GM18499 (cell line): ENCODE measurements around the gene PHF2.

Experiments used
- ATAC-seq: cut with Tn5 transposase; IDR thresholded peaks from one replicate; pipeline ENCODE4 v1.9.1; 2021; ENCODE audit warnings: moderate number of reproducible peaks; ENCODE audit not compliant: insufficient read depth, unreplicated experiment

PHF2 gene

DNA sequence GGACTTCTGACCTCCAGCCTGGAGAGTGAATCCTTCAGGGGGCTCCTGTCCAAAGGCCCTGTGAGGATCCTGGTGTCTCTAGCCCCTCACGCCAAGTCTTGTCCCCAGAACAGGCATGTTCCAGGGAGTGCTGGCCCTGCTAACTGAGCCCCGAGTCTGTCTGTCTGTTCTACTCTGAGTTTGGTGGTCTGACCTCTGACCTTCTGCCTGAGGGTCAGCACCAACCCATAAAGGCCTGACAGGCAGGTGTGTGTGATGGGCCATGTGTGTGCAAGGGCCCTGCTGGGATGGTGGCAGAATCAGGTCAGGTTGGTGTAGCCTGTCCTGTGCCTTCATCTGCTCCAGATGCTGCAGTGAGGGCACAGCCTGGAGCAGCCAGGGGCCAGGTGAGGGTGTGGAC, 46.3 kb downstream of the PHF2 start:
- no peak for ATAC-seq

DNA sequence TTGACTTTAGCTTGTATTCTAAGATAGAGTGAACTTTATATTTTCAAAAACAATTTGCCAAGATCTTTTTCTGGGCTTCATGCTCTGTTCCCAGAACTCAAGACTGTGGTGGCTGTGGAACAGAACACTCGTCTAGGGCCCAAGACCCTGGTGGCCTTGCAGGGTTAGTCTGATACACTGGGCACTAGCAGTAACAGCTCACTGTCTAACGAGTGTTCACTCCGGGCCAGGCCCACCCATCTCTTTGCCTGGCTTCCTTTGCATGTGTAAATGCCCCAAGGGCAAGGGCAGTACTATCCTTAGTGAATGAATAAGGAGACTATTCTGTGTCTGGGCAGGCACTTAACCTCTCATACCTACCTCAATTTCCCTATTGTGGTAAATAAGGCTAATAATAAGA, 47.4 kb downstream of the PHF2 start:
- ATAC-seq, result no peak

DNA sequence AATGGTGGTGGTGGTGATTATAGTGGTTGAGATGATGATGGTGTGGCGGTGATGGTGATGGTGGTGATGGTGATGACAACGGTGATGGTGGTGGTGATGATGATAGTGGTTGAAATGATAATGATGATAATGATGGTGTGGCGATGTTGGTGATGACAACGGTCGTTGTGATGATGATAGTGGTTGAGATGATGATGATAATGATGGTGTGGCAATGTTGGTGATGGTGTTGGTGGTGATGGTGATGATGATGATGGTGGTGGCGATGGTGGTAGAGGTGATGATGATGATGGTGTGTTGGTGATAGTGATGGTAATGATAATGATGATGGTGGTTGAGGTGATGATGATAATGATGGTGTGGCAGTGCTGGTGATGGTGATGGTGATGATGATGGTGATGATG, 48.0 kb downstream of the PHF2 start:
- no peak for ATAC-seq

DNA sequence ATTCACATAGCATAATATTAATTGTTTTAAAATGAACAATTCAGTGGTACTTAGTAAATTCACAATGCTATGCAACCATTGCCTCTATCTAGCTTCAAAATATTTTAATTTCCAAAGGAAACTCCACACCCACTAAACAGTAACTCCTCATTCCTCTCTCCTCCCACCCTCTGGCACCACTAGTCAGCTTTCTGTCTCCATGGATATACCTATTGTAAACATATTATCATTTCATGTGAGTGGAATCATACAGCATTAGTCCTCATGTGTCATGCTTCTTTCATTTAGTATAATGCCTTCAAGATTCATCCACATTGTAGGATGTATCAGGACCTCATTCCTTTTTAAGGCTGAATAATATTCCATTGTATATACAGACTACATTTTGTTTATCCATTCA, 48.6 kb downstream of the PHF2 start:
- no peak for ATAC-seq

DNA sequence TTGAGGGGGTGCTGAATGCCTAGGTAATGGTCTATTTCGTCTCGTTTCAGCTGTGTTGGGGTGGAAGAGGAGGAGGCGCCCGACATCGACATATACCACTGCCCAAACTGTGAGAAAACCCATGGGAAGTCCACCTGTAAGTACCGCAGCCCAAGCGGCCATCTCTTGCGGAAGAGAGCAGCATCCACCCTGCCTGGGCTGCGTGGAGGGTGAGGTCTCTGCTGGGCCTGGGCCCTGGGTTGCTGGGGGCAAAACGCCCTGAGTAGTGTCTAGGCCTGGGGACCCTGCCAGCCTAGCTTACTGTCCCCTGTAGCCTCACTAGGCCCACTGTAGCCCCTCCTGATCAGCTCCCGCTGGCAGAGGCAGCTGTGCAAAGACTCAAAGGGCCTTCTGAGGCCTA, 53.5 kb downstream of the PHF2 start:
- ATAC-seq, result no peak

DNA sequence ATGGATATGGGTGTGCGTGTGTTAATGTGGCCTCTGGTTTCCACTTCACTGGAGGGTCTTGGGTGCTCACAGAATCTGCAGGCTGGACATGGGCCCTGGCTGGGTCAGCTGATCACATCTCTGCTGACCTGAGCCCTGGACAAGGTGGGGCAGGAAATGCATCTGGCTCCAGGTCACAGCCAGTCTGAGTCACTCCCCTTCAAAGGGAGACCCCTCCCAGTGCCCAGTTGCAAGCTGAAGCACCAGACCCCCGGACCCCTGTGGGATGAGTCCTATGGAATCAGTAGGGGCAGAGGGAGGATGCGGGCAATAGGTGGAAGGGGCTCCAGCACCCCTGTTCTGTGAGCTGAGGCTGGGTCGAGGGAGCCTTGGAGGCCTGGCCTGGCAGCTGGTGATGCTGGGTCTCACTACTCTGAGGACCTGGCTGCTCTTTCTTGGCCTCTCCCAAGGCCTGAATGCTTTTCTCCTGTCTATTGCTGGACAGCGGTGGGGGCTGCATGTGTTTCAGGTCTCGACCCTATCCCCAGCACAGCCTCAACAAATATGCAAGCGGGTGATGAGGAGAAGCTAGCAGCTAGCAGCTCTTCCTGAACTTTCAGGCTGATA, 54.5 kb downstream of the PHF2 start:
- no peak for ATAC-seq

DNA sequence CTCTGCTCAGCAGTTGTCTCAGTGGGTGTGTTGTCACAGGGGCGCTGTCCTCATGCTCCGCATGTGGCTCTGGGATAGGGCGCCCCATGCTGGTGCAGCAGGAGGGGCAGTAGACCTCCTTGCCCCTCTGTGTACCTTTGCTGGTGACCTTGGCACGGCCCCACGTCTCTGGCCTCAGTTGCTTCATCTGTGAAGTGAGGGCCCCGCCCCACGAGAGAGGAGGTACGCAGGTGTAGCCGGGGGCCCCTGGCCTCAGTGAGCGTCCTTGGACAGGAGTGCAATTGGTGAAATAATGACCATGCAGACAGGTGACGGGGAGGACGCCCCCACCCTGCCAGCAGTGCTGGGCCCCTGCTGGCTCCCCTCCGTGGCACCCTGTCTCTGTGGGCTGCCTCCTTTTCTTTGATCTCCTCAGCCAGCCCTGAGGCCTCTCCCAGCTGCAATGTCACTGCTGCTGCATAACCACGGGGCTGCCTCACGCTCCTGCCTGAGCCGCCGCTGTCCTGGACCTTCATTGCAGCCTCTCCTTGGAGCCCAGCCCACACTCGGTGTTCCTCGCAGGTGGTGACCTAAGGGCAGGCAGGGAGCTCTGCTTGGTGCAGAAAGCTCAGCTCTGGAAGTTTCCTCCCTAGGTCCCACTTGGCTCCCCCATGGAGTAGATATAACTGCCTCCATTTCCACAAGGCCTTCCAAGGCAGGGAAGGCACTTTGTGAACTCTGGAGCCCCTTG, 57.3 kb downstream of the PHF2 start:
- no peak for ATAC-seq

DNA sequence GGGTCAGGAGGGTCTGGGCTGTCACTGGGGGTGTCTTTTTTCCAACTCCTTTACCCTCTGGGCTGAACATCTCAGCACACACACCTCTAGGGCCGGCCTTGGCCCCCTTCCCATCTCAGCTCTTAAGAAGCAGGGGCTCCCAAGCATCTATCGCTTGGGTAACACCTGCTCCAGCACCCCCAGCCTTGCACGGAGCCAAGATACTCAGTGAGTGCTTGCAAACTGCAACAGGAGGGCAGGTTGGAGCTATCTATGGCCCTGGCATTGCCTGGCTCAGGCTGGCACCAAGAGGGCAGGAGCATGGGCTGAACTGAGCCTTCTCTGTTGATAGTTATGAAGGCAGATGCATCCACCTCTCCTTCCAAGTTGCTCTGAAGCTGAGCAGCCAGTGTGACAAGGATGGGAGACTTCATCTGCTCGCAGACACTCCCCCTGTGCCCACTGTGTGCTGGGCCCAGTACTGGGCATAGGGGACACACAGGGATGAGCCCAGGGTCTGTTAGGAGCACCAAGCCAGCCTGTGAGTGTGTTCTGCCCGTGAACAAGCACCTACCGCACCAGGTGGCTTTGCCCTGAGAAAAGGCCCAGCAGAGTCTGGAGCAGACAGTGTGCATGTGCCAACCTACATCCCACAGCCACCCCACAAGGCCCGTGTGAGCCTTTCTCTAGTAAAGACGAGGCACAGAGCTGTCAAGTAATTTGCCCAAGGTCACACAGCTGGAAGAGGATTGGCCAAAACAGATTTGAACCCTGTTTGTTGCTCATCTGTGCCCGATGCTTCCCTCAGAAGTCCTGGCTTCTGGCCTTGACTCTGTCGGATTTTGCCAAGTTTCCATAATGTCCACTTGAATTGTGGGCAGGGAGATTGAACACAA, 58.2 kb downstream of the PHF2 start:
- no peak for ATAC-seq

DNA sequence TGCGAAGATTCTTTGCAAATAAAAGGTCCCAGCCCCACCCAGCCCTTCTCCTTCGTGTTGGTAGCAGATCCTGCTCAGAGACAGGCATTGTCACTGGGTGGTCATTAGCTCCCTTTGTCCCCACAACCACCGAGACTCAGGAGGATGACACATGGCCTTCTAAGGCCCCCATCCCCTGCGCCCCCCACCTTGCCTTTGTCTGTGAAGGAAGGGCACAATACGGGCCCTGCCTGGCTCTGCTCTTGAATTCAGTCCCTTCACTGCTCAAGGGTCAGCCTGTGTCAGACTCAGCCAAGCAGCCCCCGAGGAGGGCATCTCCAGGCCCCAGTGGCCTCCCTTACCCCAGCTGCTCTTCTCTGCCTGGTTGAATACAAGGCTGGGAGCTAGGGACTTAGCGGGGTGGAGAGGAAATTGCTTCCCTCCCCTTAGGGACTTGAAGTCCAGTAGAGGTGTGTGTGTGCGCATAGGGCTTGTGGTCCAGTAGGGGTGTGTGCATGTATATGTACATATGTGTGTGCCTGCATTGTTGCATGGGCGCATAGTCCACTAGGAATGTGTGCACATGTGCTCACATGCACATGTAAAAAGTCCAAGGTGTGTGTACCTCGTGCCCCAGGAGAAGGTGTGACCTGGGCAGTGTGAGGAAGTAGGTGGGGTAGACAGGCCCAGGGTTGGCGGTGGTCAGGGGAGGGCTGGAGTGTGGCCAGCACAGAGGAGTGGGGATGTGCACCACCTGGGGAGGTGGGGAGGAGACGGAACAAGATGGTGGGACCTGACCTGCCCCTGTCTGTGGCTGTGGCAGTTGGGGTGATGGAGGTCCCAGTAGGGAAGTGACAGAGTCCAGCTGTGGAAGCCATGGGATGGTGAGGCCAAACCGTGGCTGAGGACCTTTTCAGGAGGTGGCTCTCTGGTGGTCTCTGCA, 59.1 kb downstream of the PHF2 start:
- ATAC-seq, result no peak

DNA sequence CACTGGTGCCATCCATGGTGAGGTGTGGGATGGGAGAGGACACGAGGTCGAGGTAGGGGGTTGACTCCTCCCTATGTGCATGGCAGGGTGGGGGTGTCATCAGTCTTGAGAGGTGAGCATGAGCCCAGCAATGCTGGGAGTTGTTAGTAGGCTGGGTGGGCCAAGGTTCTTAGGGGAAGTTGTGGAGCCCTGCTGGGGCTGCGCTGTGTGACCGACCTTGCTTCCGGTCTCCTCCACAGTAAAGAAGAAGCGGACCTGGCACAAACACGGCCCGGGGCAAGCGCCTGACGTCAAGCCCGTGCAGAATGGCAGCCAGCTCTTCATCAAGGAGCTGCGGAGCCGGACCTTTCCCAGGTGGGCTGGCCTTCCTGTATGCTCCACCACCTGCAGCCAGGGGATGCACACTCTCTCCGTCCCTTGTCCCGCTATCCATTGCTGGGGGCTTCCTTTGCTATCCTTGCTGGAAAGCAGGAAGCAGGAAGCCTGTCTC, 59.8 kb downstream of the PHF2 start:
- ATAC-seq, result no peak

DNA sequence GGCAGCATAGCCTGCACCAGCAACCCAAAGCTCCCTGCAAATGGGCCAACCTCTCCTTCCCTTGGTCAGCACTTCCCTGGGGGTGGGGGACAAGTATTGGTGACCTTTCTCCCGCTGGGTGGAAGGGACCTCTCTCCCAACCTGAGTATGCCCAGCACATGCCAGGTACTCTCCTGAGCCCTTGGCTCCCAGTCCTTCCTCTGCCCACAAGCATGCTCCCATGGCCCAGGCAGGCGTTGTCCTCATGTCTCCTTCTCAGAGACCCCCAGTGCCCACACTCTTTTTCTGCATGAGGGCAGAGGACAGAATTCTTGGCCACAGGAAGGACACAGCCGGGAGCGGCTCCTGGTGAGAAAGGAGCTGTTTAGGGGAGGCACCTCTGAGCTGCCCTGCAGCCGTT, 60.3 kb downstream of the PHF2 start:
- ATAC-seq, result no peak

DNA sequence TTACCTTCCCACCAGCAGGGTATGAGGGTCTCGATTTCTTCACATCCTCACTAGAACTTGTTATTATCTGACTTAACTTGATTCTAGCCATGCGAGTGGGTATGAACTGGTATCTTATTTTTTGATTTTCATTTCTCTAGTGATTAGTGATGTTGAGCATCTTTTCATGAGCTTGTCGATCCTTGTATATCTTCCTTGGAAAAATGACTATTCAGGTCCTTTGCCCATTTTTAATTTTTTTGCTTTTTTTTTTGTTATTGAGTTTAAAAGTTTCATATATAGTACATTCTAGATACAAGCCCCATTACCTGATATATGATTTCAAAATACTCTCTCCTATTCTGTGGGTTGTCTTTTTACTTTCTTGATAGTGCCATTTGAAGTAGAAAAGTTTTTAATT, 61.5 kb downstream of the PHF2 start:
- ATAC-seq, result no peak

DNA sequence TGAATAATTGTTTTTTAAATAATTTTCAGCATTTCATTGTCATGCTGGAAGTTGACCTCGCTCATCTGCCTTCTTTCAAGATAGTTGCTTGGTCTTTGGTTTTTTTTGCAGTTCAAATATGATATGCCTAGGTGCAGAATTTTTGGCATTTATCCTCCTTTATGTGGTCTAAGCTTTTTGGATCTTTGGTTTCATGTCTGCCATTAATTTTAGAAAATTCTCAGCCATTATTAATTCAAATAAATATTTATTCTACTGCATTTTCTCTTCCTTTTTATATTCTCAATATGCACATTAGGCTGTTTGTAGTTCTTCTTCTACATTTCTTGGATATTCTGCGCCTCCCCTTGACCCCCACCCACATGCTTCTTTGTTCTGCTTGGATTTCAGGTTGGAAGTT, 63.6 kb downstream of the PHF2 start:
- ATAC-seq, result no peak

DNA sequence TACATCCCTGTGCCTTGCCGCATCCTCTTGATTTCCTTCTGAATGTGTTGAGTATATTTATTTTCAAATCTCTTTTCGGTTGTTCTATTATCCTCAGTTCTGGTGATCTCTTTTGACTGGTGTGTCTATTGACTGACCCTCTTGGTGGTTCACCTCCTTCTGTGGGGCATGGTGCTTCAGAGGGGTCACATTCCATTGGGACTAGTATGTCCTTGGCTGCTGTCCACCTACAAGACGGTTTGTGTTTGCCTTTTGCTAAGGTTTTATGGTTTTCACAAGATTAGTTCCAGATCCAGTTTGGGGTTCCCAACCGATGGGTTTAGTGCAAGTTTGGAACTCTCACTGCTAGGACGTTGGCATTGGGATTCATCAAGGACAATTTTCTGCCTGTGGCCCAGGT, 66.6 kb downstream of the PHF2 start:
- no peak for ATAC-seq

DNA sequence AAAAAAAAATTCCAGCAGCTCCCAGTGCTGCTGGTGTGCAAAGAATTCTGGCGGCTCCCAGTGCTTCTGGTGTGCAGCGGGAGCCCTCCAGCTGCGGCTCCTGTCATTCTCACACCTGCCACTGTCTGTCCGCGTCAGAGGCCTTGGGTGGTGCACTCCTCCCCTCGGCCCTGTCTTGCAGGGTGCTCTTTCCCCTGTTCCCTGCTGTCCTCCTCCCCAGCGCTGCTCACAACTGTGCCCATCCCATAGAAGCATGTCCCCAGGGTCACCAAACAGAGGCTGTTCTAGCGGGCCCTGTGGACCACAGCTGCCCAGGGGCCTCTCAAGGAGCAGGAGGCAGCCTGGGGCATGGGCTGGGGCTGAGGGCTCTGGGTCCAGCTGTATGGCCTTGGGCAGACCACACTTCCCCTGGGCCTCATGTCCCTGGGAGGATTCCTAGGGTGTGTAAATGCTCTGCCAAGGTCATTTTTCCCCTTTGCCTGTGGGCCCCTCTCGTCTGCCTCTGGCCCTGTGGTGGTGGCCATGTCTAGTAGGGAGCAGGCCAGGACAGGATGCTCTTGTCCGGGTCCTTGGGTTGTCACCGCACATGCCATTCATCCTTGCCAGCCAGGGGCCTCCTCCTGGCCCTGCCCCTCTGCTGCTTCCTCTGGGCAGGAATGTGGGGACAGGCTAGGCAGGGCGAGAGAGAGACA, 68.2 kb downstream of the PHF2 start:
- ATAC-seq, result no peak

DNA sequence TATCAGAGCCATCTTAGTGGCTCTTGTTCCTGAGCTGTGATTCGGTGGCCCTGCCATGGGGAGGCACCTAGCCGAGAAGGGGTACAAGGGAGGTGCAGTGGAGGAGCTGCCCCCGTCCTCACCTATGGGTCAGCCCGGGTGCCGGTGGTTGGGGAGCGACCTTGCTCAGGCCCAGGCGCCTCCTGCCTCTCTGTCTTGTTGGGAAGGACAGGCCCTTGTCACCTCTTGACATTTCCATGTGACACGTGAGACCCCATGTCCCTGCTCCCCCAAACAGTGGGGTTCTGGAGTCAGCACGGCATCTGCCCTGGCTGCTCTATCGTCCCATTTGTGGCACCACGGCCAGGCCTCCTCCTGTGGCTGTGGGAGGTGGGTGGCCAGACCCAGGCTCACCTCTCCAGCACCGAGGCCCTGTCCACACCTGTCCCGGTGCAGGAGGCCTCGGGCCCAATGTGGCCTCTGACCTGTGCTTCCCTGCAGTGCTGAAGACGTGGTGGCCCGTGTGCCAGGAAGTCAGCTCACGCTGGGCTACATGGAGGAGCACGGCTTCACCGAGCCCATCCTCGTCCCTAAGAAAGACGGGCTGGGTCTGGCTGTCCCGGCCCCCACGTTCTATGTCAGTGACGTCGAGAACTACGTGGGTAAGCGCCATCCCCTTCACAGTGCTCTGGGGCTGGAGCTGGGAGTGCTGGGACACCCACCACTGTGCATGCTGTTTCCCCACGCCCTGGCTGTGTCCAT, 68.9 kb downstream of the PHF2 start:
- ATAC-seq, result no peak

DNA sequence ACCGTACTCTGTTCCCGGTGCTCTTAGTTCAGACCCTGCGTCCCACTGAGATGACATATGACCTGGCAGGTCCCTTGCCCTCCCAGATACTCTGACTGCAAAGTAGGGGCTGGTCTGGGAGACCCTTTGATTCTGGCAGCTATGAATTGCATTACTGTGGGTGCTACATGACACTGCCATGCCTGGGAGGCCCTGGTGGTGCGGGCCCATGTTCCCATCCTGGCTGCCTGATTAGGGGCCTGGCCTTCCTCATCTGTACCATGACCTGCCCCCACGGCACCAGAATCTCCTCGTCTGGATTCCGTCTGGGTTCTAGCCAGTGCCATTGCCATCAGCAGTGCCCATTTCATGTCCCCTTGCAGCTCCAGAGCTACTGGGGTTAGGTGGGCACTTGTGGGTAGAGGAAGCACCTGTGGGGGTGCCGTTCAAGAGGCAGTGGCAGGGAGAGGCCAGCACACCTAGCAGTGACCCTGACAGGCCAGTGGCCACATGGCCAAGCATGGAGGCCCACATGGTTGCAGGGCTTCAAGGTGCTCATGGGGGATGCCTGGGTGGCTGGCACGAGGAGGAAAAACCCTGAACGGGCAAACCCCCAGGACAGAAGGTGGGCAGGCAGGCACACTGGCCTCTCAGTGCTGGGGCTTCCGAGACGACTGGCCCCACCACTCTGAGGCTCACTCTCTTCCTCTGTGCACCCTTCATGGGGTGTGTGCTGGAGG, 69.7 kb downstream of the PHF2 start:
- no peak for ATAC-seq

DNA sequence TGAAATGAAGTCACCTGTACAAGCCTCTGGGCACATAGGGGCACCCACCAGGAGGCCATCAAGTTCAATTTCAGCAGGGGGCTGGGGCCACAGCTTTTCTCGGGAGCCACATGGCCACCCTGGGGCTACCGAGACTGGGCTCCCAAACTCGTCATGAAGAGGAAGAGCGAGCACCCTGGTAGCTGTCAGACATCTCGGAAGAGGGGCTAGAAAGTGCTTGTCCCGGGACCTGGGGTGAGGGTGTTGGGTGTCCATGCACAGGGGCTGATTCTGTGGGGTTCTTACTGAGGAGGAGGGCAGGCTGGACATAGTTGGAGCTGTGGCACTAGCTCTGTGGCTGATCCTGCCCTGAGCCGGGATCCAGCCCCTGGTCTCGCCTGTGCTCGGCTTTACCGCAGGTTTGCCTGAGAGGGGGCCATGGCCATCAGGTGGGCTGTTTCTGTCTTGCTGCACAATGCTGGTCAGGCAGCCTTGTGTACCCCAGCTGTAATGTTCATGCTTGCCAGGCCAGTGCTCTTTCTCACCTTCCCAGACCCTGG, 70.3 kb downstream of the PHF2 start:
- no peak for ATAC-seq
